Endothelial cell of umbilical vein (primary cell): Measurements from ENCODE around the gene RAD18. TPM values are rescaled to one million over a fixed set of nuclear protein-coding genes. Genes with fewer than 3 reads are reported as not detected.

Source experiments
- BruUV-seq: library from RNA; stranded (reverse); fragments of 400-500 nt; replicated peaks from 2 replicates; lab custom pipeline; 2021; lab: Mats Ljungman, UMichigan
- CTCF ChIA-PET: fragments of 300-600, 350-600 bp; sonication (Branson Sonifier 250); formaldehyde crosslinking; loops from one replicate; lab custom pipeline; 2021; ENCODE audit warnings: antibody characterized with exemption, inconsistent platforms; lab: Charles Lee
- POLR2A ChIA-PET: fragments of 300-600, 350-600 bp; sonication (Branson Sonifier 250); formaldehyde crosslinking; loops from one replicate; lab custom pipeline; 2021; ENCODE audit warnings: antibody characterized with exemption, inconsistent platforms; lab: Charles Lee
- DNase-seq: peaks from one replicate; pipeline ENCODE4 v3.0.0-alpha.2; 2011; ENCODE audit warnings: low read depth, low spot score
- FAIRE-seq: peaks from 2 replicates; lab custom pipeline; 2011; peaks lifted over from hg19 to GRCh38; lab: Jason Lieb, UNC
- H2AFZ ChIP-seq: 2 replicates; pipeline ENCODE4 v1.6.0; 2012; ENCODE audit warnings: low read depth, low read length, control low read depth, inconsistent platforms
- H3K27ac ChIP-seq: 2 replicates; pipeline ENCODE4 v1.5.1; 2011; ENCODE audit warnings: low read depth, mild to moderate bottlenecking, control low read depth, low read length, moderate library complexity; ENCODE audit not compliant: insufficient read depth
- H3K27me3 ChIP-seq, 2 experiments: 2 replicates each; pipeline versions ENCODE4 v1.6.0 to v1.6.1; 2011; ENCODE audit warnings: low read length in 2 of 2, mixed read lengths in 1 of 2; ENCODE audit not compliant: control insufficient read depth in 2 of 2, insufficient read depth in 2 of 2
- H3K36me3 ChIP-seq, 2 experiments: 2 replicates in 1 of 2; 3 replicates in 1 of 2; pipeline ENCODE4 v1.5.1; 2011; ENCODE audit warnings: low read length in 2 of 2, mild to moderate bottlenecking in 1 of 2, moderate library complexity in 1 of 2; ENCODE audit not compliant: control insufficient read depth in 2 of 2, insufficient read depth in 2 of 2; ENCODE audit errors: extremely low read depth in 1 of 2
- H3K4me1 ChIP-seq: 3 replicates; pipeline ENCODE4 v1.5.1; 2011; ENCODE audit warnings: mild to moderate bottlenecking, low read length; ENCODE audit not compliant: control insufficient read depth, insufficient read depth; ENCODE audit errors: extremely low read depth
- H3K4me2 ChIP-seq: 2 replicates; pipeline ENCODE4 v1.6.1; 2011; ENCODE audit warnings: low read length, control low read depth, mixed read lengths; ENCODE audit not compliant: insufficient read depth
- H3K4me3 ChIP-seq, 3 experiments: fragments of 200-600 bp in 1 of 3; sonication (generic), shearing (Covaris generic) in 1 of 3; replicated peaks in 1 of 3; 2 replicates each; pipeline ENCODE4 v1.5.1; 2011 to 2016; ENCODE audit warnings: control low read depth in 3 of 3, low read length in 3 of 3, mild to moderate bottlenecking in 2 of 3, inconsistent platforms in 1 of 3, low read depth in 1 of 3, moderate library complexity in 1 of 3; ENCODE audit not compliant: insufficient read depth in 1 of 3
- H3K79me2 ChIP-seq: 2 replicates; pipeline ENCODE4 v1.6.0; 2012; ENCODE audit warnings: low read length, inconsistent platforms; ENCODE audit not compliant: control insufficient read depth, insufficient read depth
- H3K9ac ChIP-seq: replicated peaks from 2 replicates; pipeline ENCODE3; 2011; ENCODE audit warnings: low read length, control low read depth; ENCODE audit not compliant: insufficient read depth; ENCODE audit errors: extremely low read depth
- H3K9me1 ChIP-seq: replicated peaks from 3 replicates; pipeline ENCODE4 v1.6.0; 2011; ENCODE audit warnings: mild to moderate bottlenecking, low read length; ENCODE audit not compliant: control insufficient read depth, insufficient read depth; ENCODE audit errors: extremely low read depth
- H3K9me3 ChIP-seq: replicated peaks from 2 replicates; pipeline ENCODE4 v1.5.1; 2012; ENCODE audit warnings: low read length, inconsistent platforms; ENCODE audit not compliant: control insufficient read depth, insufficient read depth
- H4K20me1 ChIP-seq: replicated peaks from 2 replicates; pipeline ENCODE3; 2011; ENCODE audit warnings: mild to moderate bottlenecking, low read length; ENCODE audit not compliant: control insufficient read depth, insufficient read depth; ENCODE audit errors: extremely low read depth
- EZH2 ChIP-seq: IDR thresholded peaks from 2 replicates; pipeline ENCODE4 v1.6.1; 2012; ENCODE audit warnings: borderline replicate concordance, low read depth, mild to moderate bottlenecking, moderate library complexity, low read length, inconsistent platforms; ENCODE audit not compliant: severe bottlenecking
- FOS ChIP-seq: IDR thresholded peaks from 2 replicates; pipeline ENCODE4 v1.6.1; 2011; ENCODE audit warnings: mild to moderate bottlenecking, low read length, moderate library complexity, borderline replicate concordance; ENCODE audit not compliant: insufficient read depth
- GATA2 ChIP-seq: IDR thresholded peaks from 2 replicates; pipeline ENCODE4 v1.7.0; 2011; ENCODE audit warnings: low read depth, mild to moderate bottlenecking, moderate library complexity, mixed read lengths, low read length; ENCODE audit not compliant: insufficient read length, insufficient read depth
- JUN ChIP-seq: IDR thresholded peaks from 2 replicates; pipeline ENCODE4 v1.6.1; 2011; ENCODE audit warnings: borderline replicate concordance, low read depth; ENCODE audit not compliant: insufficient read length, insufficient read depth
- MYC ChIP-seq: IDR thresholded peaks from one replicate; pipeline ENCODE4 v1.6.1; 2011; ENCODE audit warnings: mild to moderate bottlenecking, low read depth, low read length
- POLR2A ChIP-seq: IDR thresholded peaks from 2 replicates; pipeline ENCODE4 v1.6.1; 2012; ENCODE audit warnings: low read depth, mild to moderate bottlenecking, control low read depth, low read length
- POLR2AphosphoS5 ChIP-seq: IDR thresholded peaks from 2 replicates; pipeline ENCODE4 v1.6.1; 2012; ENCODE audit warnings: low read depth, mild to moderate bottlenecking, control low read depth, low read length, moderate library complexity; ENCODE audit not compliant: insufficient read depth
- dilution Hi-C: fragments of 300-500 bp; cut with MboI; formaldehyde crosslinking; loops from one replicate; pipeline ENCODE4 v1.15.0; 2019; ENCODE audit warnings: low sequenced_read_pairs; ENCODE audit not compliant: extremely low pct_ligation_motif_present
- intact Hi-C: fragments of 100-400 bp; cut with micrococcal nuclease; formaldehyde crosslinking; loops from one replicate; pipeline ENCODE4 v1.10.0; 2022
- polyA plus RNA-seq, 4 experiments: library from polyadenylated mRNA; depleted of rRNA in 3 of 4; stranded (reverse) in 3 of 4; unstranded in 1 of 4; fragments of >200 nt; gene quantifications; 2 replicates each; pipeline versions ENCODE4 v1.2.1 to v1.2.3, GENCODE V29; 2011 to 2012; ENCODE audit warnings: missing spikeins in 1 of 4
- total RNA-seq: library from RNA; stranded (reverse); gene quantifications from 2 replicates; pipeline ENCODE4 v1.2.3, GENCODE V29; 2021
- TF ChIP-seq, protein P1 (sequence below), 2 donors: IDR thresholded peaks; 1 replicate in 1 of 2; 2 replicates in 1 of 2; pipeline ENCODE4 v1.5.1; 2011; ENCODE audit warnings: low read length in 2 of 2, mild to moderate bottlenecking in 2 of 2, moderate library complexity in 2 of 2, control low read depth in 1 of 2, inconsistent platforms in 1 of 2, low read depth in 1 of 2; ENCODE audit not compliant: insufficient read depth in 1 of 2; ENCODE audit errors: extremely low read depth in 1 of 2
- TF ChIP-seq, protein P2 (sequence below): IDR thresholded peaks from 2 replicates; pipeline ENCODE4 v1.6.1; 2011; ENCODE audit not compliant: insufficient read depth, insufficient read length

RAD18 gene
- total and polyA plus RNA-seq, 2 donors (not counting 3 experiments of a cell fraction or from before 2014, with no cell fraction given): 7.9 to 23.8 TPM

DNA sequence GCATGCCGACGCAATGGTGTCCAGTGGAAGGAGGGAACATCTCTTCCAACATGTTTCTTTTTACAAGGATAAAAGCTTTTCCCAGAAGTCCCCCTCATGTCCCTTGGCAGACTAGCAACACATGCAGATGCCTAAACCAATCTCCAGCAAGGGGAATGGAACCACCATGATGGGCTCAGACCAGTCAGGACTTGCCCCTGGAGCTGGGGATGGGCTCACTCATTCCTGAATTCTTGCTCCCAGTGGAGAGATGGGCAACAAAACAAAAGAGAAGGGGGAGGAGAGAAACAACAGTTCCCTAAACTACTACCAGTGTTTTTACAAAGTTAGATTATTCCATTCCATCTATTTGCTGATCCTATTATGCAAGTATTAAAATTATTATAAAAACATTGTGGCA is 117.1 kb downstream of the RAD18 start:
- Histone ChIP-seq H3K4me2 (no peak overlapping the region), H3K4me1 (peaks cover 17% of the 10 kb centered on the region), H3K27me3 (no peaks in the 10 kb centered on the region), H3K9me1 (no peaks in the 10 kb centered on the region), H3K4me3 (no peak overlapping the region), H3K79me2 (no peaks in the 10 kb centered on the region), H3K27ac (no peak overlapping the region), H4K20me1 (no peaks in the 10 kb centered on the region), H3K9ac (no peak overlapping the region), H2AFZ (no peak overlapping the region), H3K36me3 (no peaks in the 10 kb centered on the region), H3K9me3 (no peaks in the 10 kb centered on the region)
- DNase-seq (no peak), FAIRE-seq (no peak)
- no TSS peak for BruUV-seq
- CTCF ChIA-PET: no interaction called here
- TF ChIP-seq MYC: no peak
- TF ChIP-seq, protein P1, sequence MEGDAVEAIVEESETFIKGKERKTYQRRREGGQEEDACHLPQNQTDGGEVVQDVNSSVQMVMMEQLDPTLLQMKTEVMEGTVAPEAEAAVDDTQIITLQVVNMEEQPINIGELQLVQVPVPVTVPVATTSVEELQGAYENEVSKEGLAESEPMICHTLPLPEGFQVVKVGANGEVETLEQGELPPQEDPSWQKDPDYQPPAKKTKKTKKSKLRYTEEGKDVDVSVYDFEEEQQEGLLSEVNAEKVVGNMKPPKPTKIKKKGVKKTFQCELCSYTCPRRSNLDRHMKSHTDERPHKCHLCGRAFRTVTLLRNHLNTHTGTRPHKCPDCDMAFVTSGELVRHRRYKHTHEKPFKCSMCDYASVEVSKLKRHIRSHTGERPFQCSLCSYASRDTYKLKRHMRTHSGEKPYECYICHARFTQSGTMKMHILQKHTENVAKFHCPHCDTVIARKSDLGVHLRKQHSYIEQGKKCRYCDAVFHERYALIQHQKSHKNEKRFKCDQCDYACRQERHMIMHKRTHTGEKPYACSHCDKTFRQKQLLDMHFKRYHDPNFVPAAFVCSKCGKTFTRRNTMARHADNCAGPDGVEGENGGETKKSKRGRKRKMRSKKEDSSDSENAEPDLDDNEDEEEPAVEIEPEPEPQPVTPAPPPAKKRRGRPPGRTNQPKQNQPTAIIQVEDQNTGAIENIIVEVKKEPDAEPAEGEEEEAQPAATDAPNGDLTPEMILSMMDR (IDR thresholded peaks at IDR 0.05; ENCODE audit: extremely low read depth in 1 of 2, insufficient read depth in 1 of 2, low read depth in 1 of 2, low read length in 2 of 2): no peak
- TF ChIP-seq, protein P2, sequence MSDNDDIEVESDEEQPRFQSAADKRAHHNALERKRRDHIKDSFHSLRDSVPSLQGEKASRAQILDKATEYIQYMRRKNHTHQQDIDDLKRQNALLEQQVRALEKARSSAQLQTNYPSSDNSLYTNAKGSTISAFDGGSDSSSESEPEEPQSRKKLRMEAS: no peak
- no peak for TF ChIP-seq JUN
- no peak for TF ChIP-seq FOS
- TF ChIP-seq POLR2AphosphoS5: no peak
- no peak for TF ChIP-seq POLR2A
- no peak for TF ChIP-seq GATA2
- TF ChIP-seq EZH2: no peak
- intact Hi-C loops (no loop called here), dilution Hi-C loops (no loop called here)
- POLR2A ChIA-PET: no interaction called here
